CD4-positive, alpha-beta T cell (primary cell): ENCODE data around the gene KCNQ1. TPM values are rescaled to one million over a fixed set of nuclear protein-coding genes. Genes with fewer than 3 reads are reported as not detected.

Experiments used
- ATAC-seq: fragments of 200-7000 bp; cut with Tn5 transposase; one replicate; pipeline ENCODE4 v1.10.0; 2022; ENCODE audit warnings: mild to moderate bottlenecking; ENCODE audit not compliant: poor library complexity
- CTCF ChIA-PET: fragments of 350-600 bp; sonication (Branson Sonifier 250); formaldehyde crosslinking; loops from one replicate; lab custom pipeline; 2021; ENCODE audit warnings: antibody characterized with exemption, inconsistent platforms; lab: Charles Lee
- POLR2A ChIA-PET: fragments of 350-600 bp; sonication (Branson Sonifier 250); formaldehyde crosslinking; loops from one replicate; lab custom pipeline; 2021; ENCODE audit warnings: antibody characterized with exemption, inconsistent platforms; lab: Charles Lee
- DNase-seq, 14 experiments: peaks; one replicate each; pipeline ENCODE4 v3.0.0-alpha.2; 2013 to 2020; ENCODE audit warnings: mixed read lengths in 2 of 14
- H3K27ac ChIP-seq, 2 donors: one replicate each; pipeline versions ENCODE4 v1.5.1 to v1.7.0; 2013; ENCODE audit warnings: low read length in 2 of 2, low read depth in 1 of 2, mild to moderate bottlenecking in 1 of 2
- H3K27me3 ChIP-seq, 2 experiments: 1 replicate in 1 of 2; 2 replicates in 1 of 2; pipeline versions ENCODE4 v1.6.1 to v1.7.0; 2013; ENCODE audit warnings: low read length in 2 of 2, control low read depth in 1 of 2, mild to moderate bottlenecking in 1 of 2, moderate library complexity in 1 of 2; ENCODE audit not compliant: insufficient read depth in 2 of 2, control insufficient read depth in 1 of 2
- H3K36me3 ChIP-seq: one replicate; pipeline ENCODE4 v1.6.1; 2013; ENCODE audit warnings: low read length, control low read depth; ENCODE audit not compliant: insufficient read depth
- H3K4me1 ChIP-seq: one replicate; pipeline ENCODE4 v1.6.1; 2013; ENCODE audit warnings: low read length, control low read depth; ENCODE audit not compliant: insufficient read depth
- H3K4me3 ChIP-seq: one replicate; pipeline ENCODE4 v1.5.1; 2013; ENCODE audit warnings: mild to moderate bottlenecking, low read length, moderate library complexity
- H3K9me3 ChIP-seq, 2 experiments: 1 replicate in 1 of 2; 2 replicates in 1 of 2; pipeline versions ENCODE4 v1.6.1 to v1.7.0; 2013; ENCODE audit warnings: low read length in 2 of 2, mild to moderate bottlenecking in 2 of 2, control low read depth in 1 of 2, moderate library complexity in 1 of 2; ENCODE audit not compliant: control insufficient read depth in 1 of 2, insufficient read depth in 1 of 2
- H3K27ac Mint-ChIP-seq: one replicate; pipeline ENCODE4 v1.8.0; 2020; ENCODE audit warnings: mixed read lengths
- H3K27me3 Mint-ChIP-seq: one replicate; pipeline ENCODE4 v1.8.0; 2021; ENCODE audit warnings: mixed read lengths
- H3K36me3 Mint-ChIP-seq: one replicate; pipeline ENCODE4 v1.8.0; 2021; ENCODE audit warnings: low read depth, mixed read lengths
- H3K4me1 Mint-ChIP-seq: one replicate; pipeline ENCODE4 v1.8.0; 2021; ENCODE audit warnings: low read depth, mixed read lengths
- H3K4me3 Mint-ChIP-seq: one replicate; pipeline ENCODE4 v1.8.0; 2020; ENCODE audit warnings: mild to moderate bottlenecking, mixed read lengths
- H3K9me3 Mint-ChIP-seq: one replicate; pipeline ENCODE4 v1.8.0; 2020; ENCODE audit warnings: mixed read lengths
- intact Hi-C, 2 experiments: fragments of 100-400 bp; cut with DNase I in 1 of 2; cut with micrococcal nuclease in 1 of 2; formaldehyde crosslinking; loops; one replicate each; pipeline versions ENCODE4 v1.15.1 to v1.9.0; 2023 to 2025; cut with DNase I, micrococcal nuclease
- total RNA-seq, 174 experiments: library from RNA in 2 of 174; stranded (reverse) in 2 of 174; gene quantifications; one replicate each; pipeline ENCODE4 v1.2.3 and lab custom pipeline; 2021 to 2026
- TF ChIP-seq, protein P1 (sequence below): fragments of 200-600 bp; IDR thresholded peaks from one replicate; pipeline ENCODE4 v1.8.0; 2022; ENCODE audit warnings: antibody characterized with exemption, mild to moderate bottlenecking

The KCNQ1 gene
- total RNA-seq, 2 experiments from 2014 or later = 31.3 to 33.1 TPM

DNA sequence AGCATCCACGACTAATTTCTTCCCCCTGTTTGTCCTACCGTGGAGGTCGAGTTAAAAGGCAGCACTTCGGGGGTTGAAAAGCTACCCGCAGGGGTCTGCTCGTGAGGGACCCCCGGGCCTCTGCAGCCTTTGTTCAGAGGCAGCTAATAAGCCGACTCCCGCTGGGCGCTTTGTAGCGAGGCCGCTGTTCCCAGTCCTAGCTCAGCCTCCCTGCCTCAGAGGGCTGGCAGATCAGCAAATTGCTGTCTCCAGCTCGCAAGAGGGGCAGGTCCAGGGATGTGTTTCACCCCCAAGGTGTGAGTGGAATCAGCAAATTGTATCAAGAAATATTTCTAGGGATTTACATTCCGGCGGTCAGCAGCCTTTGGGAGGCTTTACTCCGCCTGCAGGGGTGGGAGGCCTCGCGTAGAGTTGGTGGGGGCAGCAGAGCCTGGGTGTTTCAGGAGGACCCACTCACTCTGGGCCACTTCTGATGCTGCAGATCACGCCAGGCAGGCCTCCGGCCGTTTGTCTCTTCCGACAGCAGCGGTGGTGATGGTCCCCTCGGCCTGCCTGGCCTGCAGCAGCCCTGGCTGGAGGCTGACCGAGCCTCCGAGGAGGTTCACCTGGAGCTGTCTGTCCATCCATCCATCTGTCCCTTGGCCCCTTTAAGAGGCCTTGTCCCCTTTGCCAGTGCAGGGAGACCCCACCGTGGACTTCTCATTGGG lies 276.6 kb downstream of the KCNQ1 start:
- ATAC-seq (no peak), DNase-seq (no peak)
- Mint-ChIP-seq H3K4me1 (no peaks in the 10 kb centered on the region), H3K9me3 (no peaks in the 10 kb centered on the region), H3K36me3 (peaks cover 8% of the 10 kb centered on the region), H3K27ac (no peak overlapping the region), H3K27me3 (no peaks in the 10 kb centered on the region), H3K4me3 (no peak overlapping the region)
- TF ChIP-seq, protein P1, sequence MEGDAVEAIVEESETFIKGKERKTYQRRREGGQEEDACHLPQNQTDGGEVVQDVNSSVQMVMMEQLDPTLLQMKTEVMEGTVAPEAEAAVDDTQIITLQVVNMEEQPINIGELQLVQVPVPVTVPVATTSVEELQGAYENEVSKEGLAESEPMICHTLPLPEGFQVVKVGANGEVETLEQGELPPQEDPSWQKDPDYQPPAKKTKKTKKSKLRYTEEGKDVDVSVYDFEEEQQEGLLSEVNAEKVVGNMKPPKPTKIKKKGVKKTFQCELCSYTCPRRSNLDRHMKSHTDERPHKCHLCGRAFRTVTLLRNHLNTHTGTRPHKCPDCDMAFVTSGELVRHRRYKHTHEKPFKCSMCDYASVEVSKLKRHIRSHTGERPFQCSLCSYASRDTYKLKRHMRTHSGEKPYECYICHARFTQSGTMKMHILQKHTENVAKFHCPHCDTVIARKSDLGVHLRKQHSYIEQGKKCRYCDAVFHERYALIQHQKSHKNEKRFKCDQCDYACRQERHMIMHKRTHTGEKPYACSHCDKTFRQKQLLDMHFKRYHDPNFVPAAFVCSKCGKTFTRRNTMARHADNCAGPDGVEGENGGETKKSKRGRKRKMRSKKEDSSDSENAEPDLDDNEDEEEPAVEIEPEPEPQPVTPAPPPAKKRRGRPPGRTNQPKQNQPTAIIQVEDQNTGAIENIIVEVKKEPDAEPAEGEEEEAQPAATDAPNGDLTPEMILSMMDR = no peak
- H3K36me3 ChIP-seq = no peaks in the 10 kb centered on the region
- H3K27me3 ChIP-seq = no peaks in the 10 kb centered on the region
- POLR2A ChIA-PET = no interaction called here
- no peaks in the 10 kb centered on the region for H3K4me1 ChIP-seq
- H3K4me3 ChIP-seq = no peak overlapping the region
- H3K9me3 ChIP-seq = no peaks in the 10 kb centered on the region
- H3K27ac ChIP-seq = no peak overlapping the region
- CTCF ChIA-PET = interaction anchor here (0.9 kb wide), 1 partner anchor 170 kb away, joined by 3 read pairs; no protein-coding TSS in a partner anchor
- intact Hi-C loops = loop anchor here in 1 of 2 experiments (10.0 kb wide), 1 partner anchor 147 kb away; no protein-coding TSS in a partner anchor

DNA sequence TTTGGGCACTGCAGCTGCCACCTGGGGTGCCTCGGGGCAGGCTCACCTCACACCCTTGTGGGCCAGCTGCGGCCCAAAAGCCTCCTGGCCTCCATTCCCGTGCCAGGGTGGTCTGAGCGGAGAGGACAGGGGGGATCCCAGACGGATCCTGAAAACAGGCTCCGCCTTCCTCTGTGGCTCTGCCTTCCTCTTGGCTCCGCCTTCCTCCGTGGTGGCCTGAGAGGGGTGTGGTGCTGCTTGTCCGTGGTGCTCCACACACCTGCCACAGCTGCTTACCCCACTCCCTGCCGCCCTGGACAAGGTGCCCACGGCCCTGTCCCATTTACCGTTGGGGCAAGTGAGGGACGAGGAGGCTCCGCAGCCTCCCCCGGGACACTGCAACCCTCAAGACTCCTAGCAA lies 278.1 kb downstream of the KCNQ1 start:
- Mint-ChIP-seq H3K27ac (no peak overlapping the region), H3K4me3 (no peak overlapping the region), H3K27me3 (no peaks in the 10 kb centered on the region), H3K4me1 (no peaks in the 10 kb centered on the region), H3K9me3 (no peaks in the 10 kb centered on the region), H3K36me3 (peaks cover 8% of the 10 kb centered on the region)
- TF ChIP-seq, protein P1 = no peak
- H3K36me3 ChIP-seq = no peaks in the 10 kb centered on the region
- ATAC-seq (no peak), DNase-seq (no peak)
- H3K4me1 ChIP-seq = no peaks in the 10 kb centered on the region
- intact Hi-C loops = loop anchor here in 1 of 2 experiments (10.0 kb wide), 1 partner anchor 148 kb away; no protein-coding TSS in a partner anchor
- CTCF ChIA-PET = no interaction called here
- H3K27ac ChIP-seq = no peak overlapping the region
- H3K4me3 ChIP-seq = no peak overlapping the region
- POLR2A ChIA-PET = no interaction called here
- no peaks in the 10 kb centered on the region for H3K9me3 ChIP-seq
- no peaks in the 10 kb centered on the region for H3K27me3 ChIP-seq

DNA sequence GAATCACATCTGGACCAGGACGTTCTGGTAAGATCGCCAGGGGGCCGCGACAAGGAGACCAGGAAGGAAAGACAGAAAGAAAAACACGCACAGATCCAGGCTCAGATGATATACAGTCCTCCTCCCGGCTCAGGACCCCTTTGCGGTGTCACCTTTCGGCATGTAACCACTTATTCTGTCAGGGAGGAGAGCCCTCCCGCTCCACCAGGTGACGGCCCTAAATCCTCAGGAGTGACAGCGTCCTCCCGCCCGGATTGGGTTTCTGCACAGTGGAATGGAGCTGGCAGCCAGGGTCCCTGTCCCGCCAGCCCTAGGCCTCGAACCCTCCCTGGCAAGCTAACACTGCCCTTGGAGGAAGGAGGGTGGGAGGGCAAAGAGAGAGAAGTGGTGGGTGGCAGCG lies 279.3 kb downstream of the KCNQ1 start:
- Mint-ChIP-seq H3K27ac (no peak overlapping the region), H3K4me1 (no peaks in the 10 kb centered on the region), H3K36me3 (peaks cover 8% of the 10 kb centered on the region), H3K27me3 (no peaks in the 10 kb centered on the region), H3K4me3 (no peak overlapping the region), H3K9me3 (no peaks in the 10 kb centered on the region)
- H3K27ac ChIP-seq = no peak overlapping the region
- POLR2A ChIA-PET = no interaction called here
- TF ChIP-seq, protein P1 = no peak
- no peak for DNase-seq
- no peak for ATAC-seq
- intact Hi-C loops = loop anchor here in 1 of 2 experiments (10.0 kb wide), 1 partner anchor 149 kb away; no protein-coding TSS in a partner anchor
- H3K36me3 ChIP-seq = no peaks in the 10 kb centered on the region
- H3K9me3 ChIP-seq = no peaks in the 10 kb centered on the region
- CTCF ChIA-PET = no interaction called here
- H3K4me3 ChIP-seq = no peak overlapping the region
- H3K4me1 ChIP-seq = no peaks in the 10 kb centered on the region
- H3K27me3 ChIP-seq = no peaks in the 10 kb centered on the region
